GM10248 (cell line): ENCODE results near the gene TSSK1B.
"Not testable (repeated sequence)": the region's sequence is repeated elsewhere in the genome, so short reads cannot be mapped to it uniquely, and the experiment has no call there.

Experiments used
- CTCF ChIA-PET: fragments of 300-600 bp; sonication (Branson Sonifier 250); formaldehyde crosslinking; extraction: SDS; loops from one replicate; lab custom pipeline; 2021; ENCODE audit warnings: antibody characterized with exemption; lab: Yijun Ruan, JAX
- POLR2A ChIA-PET: fragments of 350-650 bp; sonication (Branson Sonifier 250); formaldehyde crosslinking; extraction: SDS; loops from one replicate; lab custom pipeline; 2020; ENCODE audit warnings: antibody characterized with exemption; lab: Yijun Ruan, JAX
- DNase-seq: peaks from one replicate; pipeline ENCODE4 v3.0.0; 2012; ENCODE audit errors: extremely low spot score
- TF ChIP-seq, protein P1 (sequence below): IDR thresholded peaks from 2 replicates; pipeline ENCODE4 v1.5.1; 2012; ENCODE audit warnings: mild to moderate bottlenecking, low read depth; ENCODE audit errors: extremely low read depth, missing control alignments, control extremely low read depth

Gene TSSK1B, protein sequence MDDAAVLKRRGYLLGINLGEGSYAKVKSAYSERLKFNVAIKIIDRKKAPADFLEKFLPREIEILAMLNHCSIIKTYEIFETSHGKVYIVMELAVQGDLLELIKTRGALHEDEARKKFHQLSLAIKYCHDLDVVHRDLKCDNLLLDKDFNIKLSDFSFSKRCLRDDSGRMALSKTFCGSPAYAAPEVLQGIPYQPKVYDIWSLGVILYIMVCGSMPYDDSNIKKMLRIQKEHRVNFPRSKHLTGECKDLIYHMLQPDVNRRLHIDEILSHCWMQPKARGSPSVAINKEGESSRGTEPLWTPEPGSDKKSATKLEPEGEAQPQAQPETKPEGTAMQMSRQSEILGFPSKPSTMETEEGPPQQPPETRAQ

DNA sequence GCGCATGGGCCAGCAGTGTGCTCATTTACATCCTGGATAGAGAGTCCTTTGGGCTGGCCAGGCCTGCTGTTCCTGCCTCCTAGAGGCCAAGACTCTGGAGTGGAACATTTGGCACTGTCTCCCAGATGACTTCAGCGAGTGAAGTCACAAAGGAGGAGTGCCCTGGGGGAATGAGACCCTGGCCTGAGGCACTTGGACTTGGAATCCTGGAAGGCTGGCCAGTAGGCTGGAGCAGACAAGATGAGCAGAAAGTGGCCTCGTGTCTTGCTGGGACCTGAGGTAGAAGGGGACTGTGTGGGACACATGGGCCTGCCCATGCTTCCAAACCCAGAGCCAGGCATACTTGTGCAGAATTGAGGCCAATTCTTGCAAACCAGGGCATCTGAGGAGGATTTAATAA is at the start of gene TSSK1B:
TSSK1B (minus strand) TSS at position 101 of the 400 bp plus-strand sequence. CDS start 150 bp downstream, outside the sequence.
- POLR2A ChIA-PET, result no interaction called here

DNA sequence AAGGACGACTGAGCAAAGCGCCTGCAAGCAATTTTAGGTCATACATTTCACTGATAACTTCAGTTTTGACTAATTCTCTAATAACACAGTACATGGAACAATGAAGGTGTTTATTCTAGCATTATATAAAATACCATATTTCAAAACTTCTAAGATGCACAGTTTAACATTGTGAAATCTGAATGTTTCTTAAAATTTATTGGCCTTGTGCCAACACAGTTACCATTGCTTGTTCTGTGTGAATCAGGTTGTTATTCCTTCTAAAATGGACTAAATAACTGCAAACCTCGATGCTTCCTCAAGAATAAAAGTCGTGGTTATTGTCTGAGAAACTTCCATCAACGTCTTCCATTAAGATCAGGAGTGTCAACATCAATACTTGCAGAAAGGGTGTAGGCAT is 45.5 kb upstream of the TSSK1B start:
- CTCF ChIA-PET, result no interaction called here
- POLR2A ChIA-PET, result no interaction called here
- TF ChIP-seq, protein P1, sequence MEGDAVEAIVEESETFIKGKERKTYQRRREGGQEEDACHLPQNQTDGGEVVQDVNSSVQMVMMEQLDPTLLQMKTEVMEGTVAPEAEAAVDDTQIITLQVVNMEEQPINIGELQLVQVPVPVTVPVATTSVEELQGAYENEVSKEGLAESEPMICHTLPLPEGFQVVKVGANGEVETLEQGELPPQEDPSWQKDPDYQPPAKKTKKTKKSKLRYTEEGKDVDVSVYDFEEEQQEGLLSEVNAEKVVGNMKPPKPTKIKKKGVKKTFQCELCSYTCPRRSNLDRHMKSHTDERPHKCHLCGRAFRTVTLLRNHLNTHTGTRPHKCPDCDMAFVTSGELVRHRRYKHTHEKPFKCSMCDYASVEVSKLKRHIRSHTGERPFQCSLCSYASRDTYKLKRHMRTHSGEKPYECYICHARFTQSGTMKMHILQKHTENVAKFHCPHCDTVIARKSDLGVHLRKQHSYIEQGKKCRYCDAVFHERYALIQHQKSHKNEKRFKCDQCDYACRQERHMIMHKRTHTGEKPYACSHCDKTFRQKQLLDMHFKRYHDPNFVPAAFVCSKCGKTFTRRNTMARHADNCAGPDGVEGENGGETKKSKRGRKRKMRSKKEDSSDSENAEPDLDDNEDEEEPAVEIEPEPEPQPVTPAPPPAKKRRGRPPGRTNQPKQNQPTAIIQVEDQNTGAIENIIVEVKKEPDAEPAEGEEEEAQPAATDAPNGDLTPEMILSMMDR, result no peak
- DNase-seq, result no peak

More for the DNA sequence above, at the start of gene TSSK1B:
- DNase-seq, result no peak
- CTCF ChIA-PET, result no interaction called here
- TF ChIP-seq, protein P1, result no peak

DNA sequence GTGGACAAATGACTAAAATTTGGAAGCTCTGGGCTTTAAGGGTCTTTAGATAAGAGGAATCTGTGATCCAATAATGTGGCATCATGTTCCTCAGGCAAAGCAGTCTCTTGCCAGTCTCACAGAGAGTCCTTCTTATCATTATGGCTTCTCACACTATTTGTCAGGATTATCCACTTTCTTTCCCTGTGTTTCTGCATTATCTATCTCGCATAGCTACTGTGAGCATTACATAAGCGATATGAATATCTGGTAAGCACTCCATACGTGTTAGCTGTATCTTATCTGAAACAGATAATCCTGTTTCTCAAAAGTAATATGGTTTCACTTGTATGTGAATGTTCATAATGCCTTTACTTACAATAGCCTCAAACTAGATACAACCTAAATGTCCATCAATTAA is 43.9 kb upstream of the TSSK1B start:
- no peak for DNase-seq
- TF ChIP-seq, protein P1, result no peak
- ChIA-PET POLR2A (no interaction called here), CTCF (no interaction called here)

DNA sequence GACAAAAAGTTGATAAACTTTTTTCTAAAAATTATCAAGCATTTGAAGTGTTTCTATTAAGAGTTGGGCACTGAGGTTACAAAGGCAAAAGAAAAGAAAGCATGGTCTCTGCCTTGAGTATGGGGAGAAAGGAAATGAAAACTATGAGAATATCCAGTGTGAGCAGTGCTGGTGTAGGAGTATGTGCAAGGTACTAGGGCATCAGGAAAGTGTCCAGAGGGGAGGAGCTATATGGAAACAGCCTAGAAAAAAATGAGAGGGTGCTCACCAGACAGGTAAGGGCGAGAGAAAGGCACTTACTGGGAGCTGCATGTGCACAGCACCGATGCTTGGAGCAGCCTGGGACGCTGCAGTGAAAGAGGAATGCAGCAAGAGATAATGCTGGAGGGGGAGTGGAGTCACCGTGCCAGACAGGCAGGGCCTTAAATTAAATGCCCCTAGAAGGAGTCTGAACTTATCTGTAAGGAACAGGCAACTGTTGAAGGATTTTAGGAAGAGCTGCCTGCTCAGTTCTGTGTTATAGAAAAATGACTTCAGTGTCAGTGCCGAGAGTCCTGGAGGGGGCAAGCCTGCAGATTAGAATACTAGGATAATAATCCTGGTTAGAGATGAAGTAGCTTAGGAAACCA is 39.4 kb upstream of the TSSK1B start:
- POLR2A ChIA-PET, result no interaction called here
- no peak for DNase-seq
- TF ChIP-seq, protein P1, result no peak
- CTCF ChIA-PET, result interaction anchor here (1.2 to 1.7 kb wide), 2 partner anchors 16 to 88 kb away, joined by 3 read pairs; no protein-coding TSS in a partner anchor

DNA sequence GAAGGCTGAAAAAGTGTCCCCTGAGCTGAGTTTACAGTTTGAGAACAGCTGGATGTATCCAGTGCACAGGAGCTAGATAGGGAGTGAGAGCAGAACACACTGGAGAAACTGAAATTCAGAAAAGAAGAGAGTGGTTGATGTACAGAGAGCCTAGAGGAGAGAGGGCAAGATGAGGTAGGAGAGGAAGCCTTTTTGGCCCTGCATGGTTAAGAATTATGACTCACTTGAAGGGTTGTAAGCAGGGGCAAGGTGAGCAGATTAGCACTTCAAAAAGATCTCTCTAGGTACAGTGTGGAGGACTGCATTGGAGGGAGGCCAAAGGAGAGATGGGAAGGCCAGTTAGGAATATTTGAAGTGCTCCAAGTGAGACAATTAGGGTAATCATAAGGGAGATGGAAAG is 28.2 kb upstream of the TSSK1B start:
- ChIA-PET CTCF (interaction anchor here (0.8 to 1.6 kb wide), 2 partner anchors 10 to 27 kb away, joined by 3 to 4 read pairs; no protein-coding TSS in a partner anchor), POLR2A (no interaction called here)
- TF ChIP-seq, protein P1, result no peak

DNA sequence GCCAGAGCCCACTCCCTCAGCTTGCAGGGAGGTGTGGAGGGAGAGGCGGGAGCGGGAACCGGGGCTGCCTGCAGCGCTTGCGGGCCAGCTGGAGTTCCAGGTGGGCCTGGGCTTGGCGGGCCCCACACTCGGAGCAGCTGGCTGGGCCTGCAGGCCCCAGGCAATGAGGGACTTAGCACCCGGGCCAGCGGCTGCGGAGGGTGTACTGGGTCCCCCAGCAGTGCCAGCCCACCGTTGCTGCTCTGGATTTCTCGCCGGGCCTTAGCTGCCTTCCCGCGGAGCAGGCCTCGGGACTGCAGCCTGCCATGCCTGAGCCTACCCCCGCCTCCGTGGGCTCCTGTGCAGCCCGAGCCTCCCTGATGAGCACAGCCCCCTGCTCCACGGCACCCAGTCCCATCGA is 22.3 kb upstream of the TSSK1B start:
- CTCF ChIA-PET, result not testable (repeated sequence)

More for the DNA sequence above, 28.2 kb upstream of the TSSK1B start:
- DNase-seq, result no peak

DNA sequence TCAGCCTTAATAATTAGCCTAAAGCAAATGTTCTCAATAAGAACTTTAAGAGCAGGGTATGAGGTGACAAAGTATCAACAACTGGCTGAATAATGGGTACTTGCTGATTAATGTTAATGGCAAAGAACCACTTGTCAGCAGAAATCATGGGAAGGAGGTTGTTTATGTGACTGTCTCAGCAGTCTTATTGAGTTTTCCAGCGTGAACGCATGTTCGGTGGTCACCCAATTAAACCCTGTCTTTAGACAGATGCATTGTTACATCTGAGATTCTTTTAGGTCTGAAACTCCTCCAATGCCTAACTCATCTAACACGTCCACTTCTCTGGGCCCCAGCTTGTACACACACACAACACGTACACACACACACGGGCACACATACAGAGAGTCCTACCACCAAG is 18.2 kb upstream of the TSSK1B start:
- ChIA-PET POLR2A (no interaction called here), CTCF (interaction anchor here (1.2 to 1.6 kb wide), 2 partner anchors 10 to 73 kb away, joined by 3 read pairs; no protein-coding TSS in a partner anchor)
- no peak for DNase-seq
- TF ChIP-seq, protein P1, result no peak

More for the DNA sequence above, 22.3 kb upstream of the TSSK1B start:
- POLR2A ChIA-PET, DNase-seq: not testable (repeated sequence)
